Stimulated activated CD4-positive, alpha-beta T cell treated with anti-CD3 and anti-CD28 coated beads, Interleukin-4, amount 100 ng/mL, for 4 hours (primary cell): Measurements from ENCODE around the gene VSIG1.
A peak's percentile ranks its signal among the peaks of the same experiment; 100 is the strongest.

Experiments used
- DNase-seq, 2 experiments: peaks; one replicate each; pipeline ENCODE4 v3.0.0-alpha.2; 2020

The VSIG1 gene

DNA sequence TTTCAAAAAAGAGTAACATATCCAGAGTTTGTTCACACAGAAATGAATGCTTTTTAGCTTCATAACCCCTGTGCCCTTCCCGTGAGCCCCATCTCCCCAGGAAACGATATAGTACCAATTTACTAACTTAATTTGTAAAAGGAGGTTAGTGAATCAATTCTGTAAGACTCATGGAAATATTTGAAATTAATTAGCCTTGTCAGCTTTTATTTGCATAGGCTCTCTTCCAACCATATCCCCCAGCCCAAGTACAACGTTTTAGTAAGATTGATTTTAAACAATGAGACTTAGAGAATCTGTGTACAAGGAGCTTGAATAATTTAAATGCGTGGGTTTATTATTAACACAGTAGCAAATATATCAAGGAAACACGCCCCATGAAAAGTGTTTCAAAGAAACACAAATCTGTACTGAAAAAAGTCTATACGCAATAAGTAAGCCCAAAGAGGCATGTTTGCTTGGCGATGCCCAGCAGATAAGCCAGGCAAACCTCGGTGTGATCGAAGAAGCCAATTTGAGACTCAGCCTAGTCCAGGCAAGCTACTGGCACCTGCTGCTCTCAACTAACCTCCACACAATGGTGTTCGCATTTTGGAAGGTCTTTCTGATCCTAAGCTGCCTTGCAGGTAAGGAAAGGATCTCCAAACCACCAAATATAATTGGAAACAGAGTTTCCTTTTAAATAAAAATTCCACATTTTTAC, at the start of gene VSIG1:
Gene VSIG1 (plus strand): TSS at position 512 of the 703 bp plus-strand sequence. CDS start 66 bp downstream, at position 578.
- no peak for DNase-seq

- DNase-seq = no peak
Observed at GRCh38 chrX:107996124-107996523, 48.7 kb upstream of the VSIG1 start.

- no peak for DNase-seq
Observed at GRCh38 chrX:108000751-108001150, 44.1 kb upstream of the VSIG1 start.

- peak in 1 of 2 experiments; percentile 6 for DNase-seq
Observed at GRCh38 chrX:108001218-108001814, 43.5 kb upstream of the VSIG1 start.

- peak in 1 of 2 experiments; percentile 19 for DNase-seq
Observed at GRCh38 chrX:108018656-108019381, 26.0 kb upstream of the VSIG1 start.

- DNase-seq = no peak
Observed at GRCh38 chrX:108019382-108019875, 25.4 kb upstream of the VSIG1 start.

DNA sequence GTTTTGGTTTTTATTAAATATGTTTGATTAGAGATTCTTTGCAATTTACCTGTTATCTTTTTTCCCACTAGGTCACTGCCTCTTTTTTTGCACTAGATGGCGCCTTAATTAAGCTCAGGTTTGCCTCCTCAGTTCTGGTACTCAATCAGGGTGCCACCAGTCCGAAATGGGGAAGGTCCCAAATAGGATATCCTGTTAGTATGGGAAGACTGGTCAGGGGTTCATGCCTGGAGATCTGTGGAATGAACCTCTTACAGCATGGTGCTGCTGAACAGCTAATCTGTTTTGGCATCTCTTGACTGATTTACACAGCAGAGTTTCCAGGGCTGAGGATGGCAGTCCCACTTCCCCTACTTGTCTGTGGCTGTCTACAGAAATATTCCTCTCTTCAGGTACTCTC, 24.2 kb upstream of the VSIG1 start:
- no peak for DNase-seq

DNA sequence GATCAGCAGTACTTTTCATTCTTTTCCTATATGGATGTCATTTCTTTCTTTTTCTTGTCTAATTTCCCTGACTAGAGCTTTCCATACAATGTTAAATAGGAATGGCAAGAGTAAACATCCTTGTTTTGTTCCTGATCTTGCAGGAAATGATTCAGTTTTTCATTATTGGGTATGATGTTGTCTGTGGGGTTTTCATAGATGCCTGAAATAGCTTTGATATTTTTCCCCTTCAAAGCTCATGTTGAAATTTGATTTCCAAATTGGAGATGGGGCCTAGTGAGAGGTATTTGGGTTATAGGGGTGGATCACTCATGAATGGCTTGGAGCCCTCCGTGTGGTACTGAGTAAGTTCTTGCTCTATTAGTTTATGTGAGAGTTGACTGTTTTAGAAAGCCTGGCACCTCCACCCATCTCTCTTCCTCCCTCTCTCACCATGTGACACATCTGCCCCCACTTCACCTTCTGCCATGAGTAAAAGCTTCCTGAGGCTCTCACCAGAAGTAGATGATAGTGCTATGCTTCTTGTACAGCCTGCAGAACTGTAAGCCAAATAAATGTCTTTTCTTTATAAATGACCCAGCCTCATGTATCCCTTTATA, 22.3 kb upstream of the VSIG1 start:
- DNase-seq = peak in 1 of 2 experiments; percentile 22

DNA sequence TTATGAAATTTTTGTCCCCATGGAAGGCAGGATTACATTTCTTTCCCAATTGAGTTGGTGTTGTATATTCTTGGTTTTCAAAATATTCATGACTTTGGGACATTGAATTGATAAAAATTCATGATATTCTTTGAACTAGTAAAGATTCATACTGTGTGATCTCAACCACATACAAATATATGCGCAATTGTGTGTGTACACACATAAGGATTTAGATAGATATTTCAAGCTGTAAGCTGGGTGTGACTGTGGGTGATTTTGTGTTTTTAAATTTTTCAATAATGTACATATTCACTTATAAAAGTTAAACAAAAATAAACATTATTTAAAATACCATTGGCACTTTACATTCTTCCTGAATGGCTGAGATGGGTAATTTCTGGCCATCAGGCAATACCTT, 19.5 kb upstream of the VSIG1 start:
- no peak for DNase-seq

GRCh38 chrX:108025954-108026600, 18.8 kb upstream of the VSIG1 start:
- DNase-seq = no peak

DNA sequence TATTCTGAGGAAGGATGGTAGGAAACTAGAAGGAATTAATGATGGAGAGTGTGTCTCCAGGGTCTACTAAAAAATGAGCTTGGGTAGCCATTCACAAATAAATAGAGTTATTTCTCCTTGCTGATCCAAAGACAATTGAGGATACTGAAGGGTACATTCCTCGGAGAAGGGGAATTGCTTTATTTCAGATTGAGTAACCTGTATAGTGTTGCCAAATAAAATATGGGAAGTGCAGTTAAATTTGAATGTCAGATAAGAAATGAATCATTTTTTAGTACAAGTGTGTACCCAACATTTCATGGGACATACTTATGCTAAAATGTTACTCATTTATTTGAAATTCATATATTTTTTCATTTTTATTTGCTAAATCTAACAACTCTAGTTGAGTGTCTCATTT, 16.0 kb upstream of the VSIG1 start:
- no peak for DNase-seq

GRCh38 chrX:108029928-108030711, 14.7 kb upstream of the VSIG1 start:
- no peak for DNase-seq

GRCh38 chrX:108032944-108033343, 11.9 kb upstream of the VSIG1 start:
- no peak for DNase-seq

GRCh38 chrX:108033890-108034289, 11.0 kb upstream of the VSIG1 start:
- DNase-seq = no peak

DNA sequence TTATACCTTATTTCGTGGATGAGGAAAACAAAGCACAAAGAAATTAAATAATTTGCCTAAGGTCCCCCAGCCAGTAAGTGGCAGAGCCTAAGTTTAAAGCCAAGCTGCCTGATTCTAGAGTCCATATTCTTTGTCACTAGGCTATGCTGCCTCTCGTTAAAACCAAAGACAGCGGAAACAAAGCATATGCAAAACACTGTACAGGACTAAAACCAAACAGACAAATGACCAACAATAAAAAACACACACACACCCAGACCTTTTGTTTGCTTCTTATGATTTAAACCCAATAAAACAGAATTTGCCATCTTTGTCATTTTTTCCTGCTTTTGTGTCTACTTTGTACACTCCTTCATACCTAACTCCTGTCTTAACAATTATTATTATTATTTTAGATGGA, 10.1 kb upstream of the VSIG1 start:
- DNase-seq = no peak

DNA sequence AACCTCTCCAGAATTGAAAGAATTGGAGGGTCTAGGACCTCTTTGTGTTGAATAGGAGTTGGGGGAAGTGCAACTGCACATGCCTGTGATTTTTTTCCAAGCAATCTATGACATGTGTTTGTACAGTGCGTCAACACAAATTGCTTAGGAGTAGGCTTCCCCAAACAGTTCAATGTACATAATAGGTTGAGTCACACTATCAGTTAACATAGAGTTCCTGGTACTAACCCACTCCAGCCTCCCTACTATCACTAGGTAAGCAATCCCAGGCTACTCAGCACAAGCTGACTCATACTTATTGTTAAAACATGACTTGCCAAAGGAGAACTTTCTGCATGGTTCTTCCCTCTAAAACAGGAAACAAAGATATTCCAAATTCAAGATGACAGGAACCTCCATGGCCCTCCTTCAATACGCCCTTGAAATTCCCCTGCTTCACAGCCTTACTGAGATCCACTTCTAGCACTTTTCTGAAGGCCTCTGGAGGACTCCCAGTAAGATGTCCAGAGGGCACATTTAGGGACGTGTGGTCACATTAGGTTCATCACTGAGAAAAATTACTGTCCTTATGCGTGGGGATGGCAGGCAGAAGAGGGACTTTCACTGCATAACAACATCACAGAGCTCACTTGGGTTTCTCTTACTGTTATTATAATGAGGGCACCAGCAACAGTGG, 8.4 kb upstream of the VSIG1 start:
- no peak for DNase-seq

GRCh38 chrX:108049649-108050048, 4.8 kb downstream of the VSIG1 start:
- DNase-seq = no peak

DNA sequence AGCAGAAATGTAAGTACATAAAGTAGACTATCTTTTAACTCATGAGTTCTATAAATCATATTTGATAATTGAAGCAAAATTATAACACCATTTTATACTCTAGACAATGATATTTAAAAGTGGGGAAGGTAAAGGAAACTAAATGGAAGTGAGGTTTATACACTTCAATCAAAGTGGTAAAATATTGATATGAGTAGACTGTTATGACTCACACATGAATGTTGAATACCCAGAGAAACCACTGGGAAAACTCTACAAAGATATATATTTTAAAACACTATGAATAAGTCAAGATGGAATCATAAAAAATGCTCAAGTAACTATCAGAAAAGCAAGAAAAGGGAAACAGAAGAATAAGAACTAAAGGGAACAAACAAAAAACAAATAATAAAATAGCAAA, 8.4 kb downstream of the VSIG1 start:
- DNase-seq = no peak

DNA sequence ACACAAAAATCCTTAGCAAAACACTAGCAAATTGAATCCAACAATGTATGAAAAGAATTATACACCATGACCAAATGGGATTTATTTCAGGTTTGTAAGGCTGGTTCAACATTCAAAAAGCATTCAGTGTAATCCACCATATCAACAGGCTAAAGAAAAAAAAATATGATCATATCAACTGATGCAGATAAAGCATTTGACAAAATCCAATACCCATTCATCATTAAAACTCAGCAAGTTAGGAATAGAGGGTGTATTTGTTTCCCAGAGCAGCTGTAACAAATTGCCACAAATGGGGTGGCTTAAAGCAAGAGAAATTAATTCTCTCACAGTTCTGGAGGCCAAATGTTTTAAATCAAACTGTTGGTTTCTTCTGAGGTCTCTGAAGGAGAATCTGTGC, 10.7 kb downstream of the VSIG1 start:
- DNase-seq = no peak

- no peak for DNase-seq
Observed at GRCh38 chrX:108059801-108060200, 14.9 kb downstream of the VSIG1 start.

- DNase-seq = no peak
Observed at GRCh38 chrX:108064001-108064400, 19.1 kb downstream of the VSIG1 start.

GRCh38 chrX:108064613-108065012, 19.7 kb downstream of the VSIG1 start:
- DNase-seq = no peak
